Coronary artery (tissue), 2 donors: ENCODE results near the gene GRAMD4.
"Not testable (repeated sequence)": the region's sequence is repeated elsewhere in the genome, so short reads cannot be mapped to it uniquely, and the experiment has no call there.

Source experiments
- DNase-seq: peaks from one replicate; pipeline ENCODE4 v3.0.0-alpha.2; 2017; ENCODE audit warnings: low spot score
- H3K27ac ChIP-seq, 2 donors: fragments of 200-600 bp; sonication (generic); one replicate each; pipeline ENCODE4 v1.5.1; 2016 to 2019
- H3K4me3 ChIP-seq: fragments of 200-600 bp; sonication (generic); 2 replicates; pipeline ENCODE4 v1.5.1; 2016; ENCODE audit warnings: mild to moderate bottlenecking, moderate library complexity
- CTCF ChIP-seq: fragments of 200-600 bp; sonication (generic); IDR thresholded peaks from one replicate; pipeline ENCODE4 v1.5.1; 2019; ENCODE audit warnings: antibody characterized with exemption

Gene GRAMD4

GRCh38 chr22:46614025-46614931 is 5.9 kb upstream of the GRAMD4 start:
- DNase-seq, result no peak
- no peak for TF ChIP-seq CTCF
- Histone ChIP-seq H3K4me3 (no peak overlapping the region), H3K27ac (no peak overlapping the region)

GRCh38 chr22:46617207-46617985 is 2.8 kb upstream of the GRAMD4 start:
- TF ChIP-seq CTCF, result no peak
- Histone ChIP-seq H3K4me3 (no peak overlapping the region), H3K27ac (no peak overlapping the region)
- no peak for DNase-seq

GRCh38 chr22:46617986-46618647 is 2.1 kb upstream of the GRAMD4 start:
- no peak for DNase-seq
- TF ChIP-seq CTCF, result no peak
- Histone ChIP-seq H3K4me3 (no peak overlapping the region), H3K27ac (peak overlapping the region in 1 of 2 donors; percentile 65)

GRCh38 chr22:46618667-46619066 is 1.5 kb upstream of the GRAMD4 start:
- no peak for TF ChIP-seq CTCF
- no peak overlapping the region for H3K4me3 ChIP-seq
- H3K27ac ChIP-seq, result peak overlapping the region in 1 of 2 donors; percentile 65
- DNase-seq, result no peak

GRCh38 chr22:46619240-46619829 is 851 bp upstream of the GRAMD4 start:
- no peak for DNase-seq
- Histone ChIP-seq H3K27ac (peak overlapping the region in 1 of 2 donors; percentile 65), H3K4me3 (peak overlapping the region; percentile 8)
- TF ChIP-seq CTCF, result no peak

GRCh38 chr22:46620588-46621242 is 529 bp downstream of the GRAMD4 start:
- no peak for DNase-seq
- no peak overlapping the region for H3K4me3 ChIP-seq
- H3K27ac ChIP-seq, result peak overlapping the region in 1 of 2 donors; percentile 60
- no peak for TF ChIP-seq CTCF

- not testable (repeated sequence) for H3K4me3 ChIP-seq, DNase-seq
- peak overlapping the region in 1 of 2 donors; percentile 60 for H3K27ac ChIP-seq
Measured at GRCh38 chr22:46621243-46621930, 1.2 kb downstream of the GRAMD4 start.
